K562 (cell line): ENCODE measurements around the gene IGFBPL1. TPM values are rescaled to one million over a fixed set of nuclear protein-coding genes. Genes with fewer than 3 reads are reported as not detected.
A peak's percentile ranks its signal among the peaks of the same experiment; 100 is the strongest.

Experiments used
- ADNP ChIP-seq: fragments of 200-800 bp; sonication (Bioruptor generic); IDR thresholded peaks from 2 replicates; pipeline ENCODE4 v1.6.1; 2016; ENCODE audit warnings: missing genetic modification characterization, missing compliant biosample characterization
- CEBPG ChIP-seq, 3 experiments: fragments of 200-800 bp in 1 of 3; sonication (Bioruptor generic) in 1 of 3; sonication (generic) in 1 of 3; formaldehyde crosslinking in 1 of 3; IDR thresholded peaks in 2 of 3; conservative IDR thresholded peaks in 1 of 3; 2 replicates each; pipeline versions ENCODE4 v1.6.1 to v1.8.0; 2016 to 2022; ENCODE audit warnings: missing compliant biosample characterization in 2 of 3, missing genetic modification characterization in 2 of 3, mild to moderate bottlenecking in 1 of 3, missing genetic modification reagents in 1 of 3
- CHD4 ChIP-seq: fragments of 200-600 bp; sonication (generic); IDR thresholded peaks from 3 replicates; pipeline ENCODE4 v1.6.1; 2012; ENCODE audit warnings: low read depth, mild to moderate bottlenecking, mixed read lengths, low read length, inconsistent platforms; ENCODE audit not compliant: insufficient read depth, insufficient replicate concordance, poor library complexity, severe bottlenecking
- COPS2 ChIP-seq: fragments of 450-650 bp; conservative IDR thresholded peaks from 2 replicates; pipeline ENCODE4 v1.6.1; 2016; ENCODE audit warnings: mild to moderate bottlenecking, moderate library complexity
- CXXC5 ChIP-seq: fragments of 250-450 bp; sonication (Bioruptor Pico); IDR thresholded peaks from 2 replicates; pipeline ENCODE4 v1.8.0; 2022; ENCODE audit warnings: inconsistent platforms, mild to moderate bottlenecking, moderate library complexity
- FOXK2 ChIP-seq, 2 experiments: fragments of 450-650 bp; IDR thresholded peaks in 1 of 2; conservative IDR thresholded peaks in 1 of 2; 2 replicates each; pipeline ENCODE4 v1.6.1; 2016; ENCODE audit warnings: low read depth in 2 of 2, mild to moderate bottlenecking in 1 of 2
- GTF2E2 ChIP-seq: fragments of 200-800 bp; sonication (Bioruptor generic); IDR thresholded peaks from 2 replicates; pipeline ENCODE4 v1.6.1; 2016; ENCODE audit warnings: missing genetic modification characterization, missing compliant biosample characterization
- NFE2 ChIP-seq: IDR thresholded peaks from 2 replicates; pipeline ENCODE4 v1.6.1; 2014; ENCODE audit warnings: antibody characterized with exemption, low read depth
- NR2C2 ChIP-seq, 2 experiments: fragments of 200-800 bp in 1 of 2; sonication (Bioruptor generic) in 1 of 2; sonication (generic) in 1 of 2; formaldehyde crosslinking in 1 of 2; IDR thresholded peaks; 2 replicates each; pipeline versions ENCODE4 v1.6.1 to v1.8.0; 2016 to 2022; ENCODE audit warnings: mild to moderate bottlenecking in 1 of 2, missing compliant biosample characterization in 1 of 2, missing genetic modification characterization in 1 of 2, missing genetic modification reagents in 1 of 2
- NUFIP1 ChIP-seq: fragments of 450-650 bp; IDR thresholded peaks from 2 replicates; pipeline ENCODE4 v1.6.1; 2018; ENCODE audit not compliant: partially characterized antibody
- RBBP5 ChIP-seq: fragments of 200-600 bp; sonication (generic); IDR thresholded peaks from 2 replicates; pipeline ENCODE4 v1.6.1; 2012; ENCODE audit warnings: borderline replicate concordance, mild to moderate bottlenecking, low read length, control low read depth, inconsistent platforms; ENCODE audit not compliant: insufficient read depth, poor library complexity, severe bottlenecking
- SIN3B ChIP-seq: fragments of 450-650 bp; IDR thresholded peaks from 2 replicates; pipeline ENCODE4 v1.6.1; 2017; ENCODE audit warnings: low read depth, mild to moderate bottlenecking, moderate library complexity
- SMARCE1 ChIP-seq: fragments of 450-650 bp; IDR thresholded peaks from 2 replicates; pipeline ENCODE4 v1.7.1; 2016; ENCODE audit warnings: mild to moderate bottlenecking
- SNIP1 ChIP-seq: fragments of 450-650 bp; IDR thresholded peaks from 2 replicates; pipeline ENCODE4 v1.7.1; 2017; ENCODE audit warnings: low read depth, mild to moderate bottlenecking
- STAT5B ChIP-seq: fragments of 250-450 bp; sonication (Bioruptor Pico); IDR thresholded peaks from 2 replicates; pipeline ENCODE4 v1.8.0; 2021; ENCODE audit warnings: mild to moderate bottlenecking, inconsistent platforms
- TRIM24 ChIP-seq, 2 experiments: fragments of 450-650 bp; IDR thresholded peaks; 2 replicates each; pipeline ENCODE4 v1.6.1; 2016
- TSC22D4 ChIP-seq: fragments of 450-650 bp; IDR thresholded peaks from 2 replicates; pipeline ENCODE4 v1.6.1; 2016; ENCODE audit warnings: missing genetic modification characterization, missing biosample characterization, control low read depth
- ZNF384 ChIP-seq: IDR thresholded peaks from 2 replicates; pipeline ENCODE4 v1.6.1; 2012; ENCODE audit warnings: low read depth, low read length, improper control_type of control experiment
- ZNF583 ChIP-seq: fragments of 250-450 bp; sonication (Bioruptor Pico); IDR thresholded peaks from 2 replicates; pipeline ENCODE4 v1.4.0; 2020
- ZNF589 ChIP-seq: fragments of 200-800 bp; sonication (Bioruptor generic); IDR thresholded peaks from 2 replicates; pipeline ENCODE4 v1.6.1; 2016; ENCODE audit warnings: low read depth, missing genetic modification characterization, missing compliant biosample characterization
- ZNF707 ChIP-seq: fragments of 250-450 bp; sonication (Bioruptor Pico); conservative IDR thresholded peaks from 2 replicates; pipeline ENCODE4 v1.8.0; 2022; ENCODE audit warnings: inconsistent platforms, mild to moderate bottlenecking, moderate library complexity
- polyA plus RNA-seq, 8 experiments: library from polyadenylated mRNA; depleted of rRNA in 4 of 8; stranded (reverse) in 5 of 8; unstranded in 3 of 8; fragments of >200 nt; fragmentation: Nextera tagmentation in 2 of 8; fragmentation: Illumina TruSeq in 1 of 8; extraction: Ambion mirVana in 2 of 8; extraction: Trizol in 1 of 8; gene quantifications; 2 replicates each; pipeline versions ENCODE4 v1.2.1 to v1.2.3, GENCODE V29; 2011 to 2014; ENCODE audit warnings: inconsistent platforms in 1 of 8, missing spikeins in 1 of 8
- total RNA-seq, 7 experiments: library from RNA; depleted of rRNA in 6 of 7; stranded (reverse); fragments of >200 nt in 6 of 7; fragmentation: Illumina TruSeq in 2 of 7; extraction: Trizol in 2 of 7; gene quantifications; 2 replicates each; pipeline versions ENCODE4 v1.2.1 to v1.2.3, GENCODE V29; 2011 to 2021; ENCODE audit warnings: low replicate concordance in 1 of 7
- TF ChIP-seq, protein P1 (sequence below): fragments of 250-450 bp; sonication (Bioruptor Pico); IDR thresholded peaks from 2 replicates; pipeline ENCODE4 v1.8.0; 2021; ENCODE audit warnings: moderate library complexity, mild to moderate bottlenecking, inconsistent platforms
- TF ChIP-seq, protein P2 (sequence below): fragments of 450-650 bp; IDR thresholded peaks from 2 replicates; pipeline ENCODE4 v1.6.1; 2017; ENCODE audit warnings: mild to moderate bottlenecking, moderate library complexity
- TF ChIP-seq, protein P3 (sequence below): sonication (generic); formaldehyde crosslinking; IDR thresholded peaks from 2 replicates; pipeline ENCODE4 v1.8.1; 2023; ENCODE audit warnings: missing genetic modification reagents, mild to moderate bottlenecking, borderline replicate concordance

IGFBPL1 gene
- total and polyA plus RNA-seq, 9 of the 15 experiments (the other 6 are each of a cell fraction or from before 2014, with no cell fraction given) = not detected

DNA sequence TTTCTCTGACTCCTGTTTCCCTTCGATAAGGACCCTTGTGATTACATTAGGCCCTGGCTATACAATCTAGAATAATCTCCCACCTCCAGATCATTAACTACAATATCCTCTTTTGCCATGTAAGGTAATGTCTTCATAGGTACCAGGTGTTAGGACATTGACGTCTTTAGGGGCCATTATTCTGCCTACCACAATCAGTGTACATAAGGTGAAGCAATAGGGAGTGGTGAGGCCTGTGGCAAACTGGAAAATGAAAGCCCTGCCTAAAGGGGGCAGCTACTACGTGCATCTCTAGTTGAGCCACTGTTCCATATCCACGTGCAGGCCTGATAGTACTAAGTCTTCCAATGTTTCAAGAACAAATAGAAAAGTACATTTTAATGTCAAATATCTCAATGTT, 36.5 kb downstream of the IGFBPL1 start (continued):
- TF ChIP-seq ZNF589 (CRISPR knock-in tag) (no peak), CEBPG (CRISPR knock-in tag; IDR thresholded peaks at IDR 0.05) (no peak), CEBPG (tag; conservative IDR thresholded peaks at IDR 0.05 in 1 of 2, IDR thresholded peaks at IDR 0.05 in 1 of 2) (0 out of 4 replicates have a peak, but pooled peaks of 1 of the 2 experiments have one; percentile 28), NUFIP1 (no peak), TRIM24 (IDR thresholded peaks at IDR 0.05) (0 out of 4 replicates have a peak, but pooled peaks of 1 of the 2 experiments have one; percentile 13), GTF2E2 (tag) (no peak), ADNP (peak; percentile 84), SIN3B (no peak), ZNF583 (no peak), TSC22D4 (tag) (no peak), ZNF707 (no peak), CHD4 (no peak), SNIP1 (no peak), FOXK2 (conservative IDR thresholded peaks at IDR 0.05 in 1 of 2, IDR thresholded peaks at IDR 0.05 in 1 of 2; ENCODE audit: low read depth in 2 of 2) (no peak), ZNF384 (no peak), COPS2 (no peak), STAT5B (CRISPR knock-in tag) (no peak), NFE2 (no peak), RBBP5 (no peak), SMARCE1 (no peak), NR2C2 (CRISPR knock-in tag; IDR thresholded peaks at IDR 0.05) (no peak), NR2C2 (tag; IDR thresholded peaks at IDR 0.05) (no peak; the same call in 1 of the 2 replicates), CXXC5 (CRISPR knock-in tag) (0 out of 2 replicates have a peak, but pooled peaks have one; percentile 12)
- TF ChIP-seq, protein P1, sequence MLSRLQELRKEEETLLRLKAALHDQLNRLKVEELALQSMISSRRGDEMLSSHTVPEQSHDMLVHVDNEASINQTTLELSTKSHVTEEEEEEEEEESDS (CRISPR knock-in tag) = no peak
- TF ChIP-seq, protein P2, sequence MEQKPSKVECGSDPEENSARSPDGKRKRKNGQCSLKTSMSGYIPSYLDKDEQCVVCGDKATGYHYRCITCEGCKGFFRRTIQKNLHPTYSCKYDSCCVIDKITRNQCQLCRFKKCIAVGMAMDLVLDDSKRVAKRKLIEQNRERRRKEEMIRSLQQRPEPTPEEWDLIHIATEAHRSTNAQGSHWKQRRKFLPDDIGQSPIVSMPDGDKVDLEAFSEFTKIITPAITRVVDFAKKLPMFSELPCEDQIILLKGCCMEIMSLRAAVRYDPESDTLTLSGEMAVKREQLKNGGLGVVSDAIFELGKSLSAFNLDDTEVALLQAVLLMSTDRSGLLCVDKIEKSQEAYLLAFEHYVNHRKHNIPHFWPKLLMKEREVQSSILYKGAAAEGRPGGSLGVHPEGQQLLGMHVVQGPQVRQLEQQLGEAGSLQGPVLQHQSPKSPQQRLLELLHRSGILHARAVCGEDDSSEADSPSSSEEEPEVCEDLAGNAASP = no peak
- TF ChIP-seq, protein P3, sequence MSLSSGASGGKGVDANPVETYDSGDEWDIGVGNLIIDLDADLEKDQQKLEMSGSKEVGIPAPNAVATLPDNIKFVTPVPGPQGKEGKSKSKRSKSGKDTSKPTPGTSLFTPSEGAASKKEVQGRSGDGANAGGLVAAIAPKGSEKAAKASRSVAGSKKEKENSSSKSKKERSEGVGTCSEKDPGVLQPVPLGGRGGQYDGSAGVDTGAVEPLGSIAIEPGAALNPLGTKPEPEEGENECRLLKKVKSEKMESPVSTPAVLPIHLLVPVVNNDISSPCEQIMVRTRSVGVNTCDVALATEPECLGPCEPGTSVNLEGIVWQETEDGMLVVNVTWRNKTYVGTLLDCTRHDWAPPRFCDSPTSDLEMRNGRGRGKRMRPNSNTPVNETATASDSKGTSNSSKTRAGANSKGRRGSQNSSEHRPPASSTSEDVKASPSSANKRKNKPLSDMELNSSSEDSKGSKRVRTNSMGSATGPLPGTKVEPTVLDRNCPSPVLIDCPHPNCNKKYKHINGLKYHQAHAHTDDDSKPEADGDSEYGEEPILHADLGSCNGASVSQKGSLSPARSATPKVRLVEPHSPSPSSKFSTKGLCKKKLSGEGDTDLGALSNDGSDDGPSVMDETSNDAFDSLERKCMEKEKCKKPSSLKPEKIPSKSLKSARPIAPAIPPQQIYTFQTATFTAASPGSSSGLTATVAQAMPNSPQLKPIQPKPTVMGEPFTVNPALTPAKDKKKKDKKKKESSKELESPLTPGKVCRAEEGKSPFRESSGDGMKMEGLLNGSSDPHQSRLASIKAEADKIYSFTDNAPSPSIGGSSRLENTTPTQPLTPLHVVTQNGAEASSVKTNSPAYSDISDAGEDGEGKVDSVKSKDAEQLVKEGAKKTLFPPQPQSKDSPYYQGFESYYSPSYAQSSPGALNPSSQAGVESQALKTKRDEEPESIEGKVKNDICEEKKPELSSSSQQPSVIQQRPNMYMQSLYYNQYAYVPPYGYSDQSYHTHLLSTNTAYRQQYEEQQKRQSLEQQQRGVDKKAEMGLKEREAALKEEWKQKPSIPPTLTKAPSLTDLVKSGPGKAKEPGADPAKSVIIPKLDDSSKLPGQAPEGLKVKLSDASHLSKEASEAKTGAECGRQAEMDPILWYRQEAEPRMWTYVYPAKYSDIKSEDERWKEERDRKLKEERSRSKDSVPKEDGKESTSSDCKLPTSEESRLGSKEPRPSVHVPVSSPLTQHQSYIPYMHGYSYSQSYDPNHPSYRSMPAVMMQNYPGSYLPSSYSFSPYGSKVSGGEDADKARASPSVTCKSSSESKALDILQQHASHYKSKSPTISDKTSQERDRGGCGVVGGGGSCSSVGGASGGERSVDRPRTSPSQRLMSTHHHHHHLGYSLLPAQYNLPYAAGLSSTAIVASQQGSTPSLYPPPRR (CRISPR knock-in tag) = no peak
